Vagina (tissue), 2 donors: Measurements from ENCODE around the gene FXYD3. TPM values are rescaled to one million over a fixed set of nuclear protein-coding genes. Genes with fewer than 3 reads are reported as not detected.

Experiments used
- DNase-seq, 2 donors: peaks; one replicate each; pipeline ENCODE4 v3.0.0-alpha.2; 2017; ENCODE audit errors: extremely low spot score in 2 of 2
- H3K27ac ChIP-seq: fragments of 200-600 bp; sonication (generic); one replicate; pipeline ENCODE4 v1.5.1; 2019
- H3K27me3 ChIP-seq: fragments of 200-600 bp; sonication (generic); one replicate; pipeline ENCODE4 v1.5.1; 2019
- H3K36me3 ChIP-seq, 2 donors: fragments of 200-600 bp; sonication (generic); one replicate each; pipeline ENCODE4 v1.5.1; 2017 to 2019
- H3K4me1 ChIP-seq: fragments of 200-600 bp; sonication (generic); one replicate; pipeline ENCODE4 v1.5.1; 2019
- H3K4me3 ChIP-seq, 2 donors: fragments of 200-600 bp; sonication (generic); 1 replicate in 1 of 2; 2 replicates in 1 of 2; pipeline ENCODE4 v1.5.1; 2016 to 2019
- H3K9me3 ChIP-seq: fragments of 200-600 bp; sonication (generic); one replicate; pipeline ENCODE4 v1.5.1; 2019
- POLR2A ChIP-seq, 2 donors: fragments of 450-650 bp; IDR thresholded peaks; one replicate each; pipeline ENCODE4 v1.6.1; 2017; ENCODE audit warnings: antibody characterized with exemption in 2 of 2, mild to moderate bottlenecking in 2 of 2, moderate library complexity in 2 of 2
- POLR2AphosphoS5 ChIP-seq, 2 donors: sonication (generic); formaldehyde crosslinking; IDR thresholded peaks; one replicate each; pipeline ENCODE4 v1.9.0; 2017; ENCODE audit warnings: antibody characterized with exemption in 2 of 2, mild to moderate bottlenecking in 2 of 2, low read depth in 1 of 2; ENCODE audit not compliant: insufficient read depth in 1 of 2
- intact Hi-C: fragments of 100-400 bp; cut with DNase I; formaldehyde crosslinking; loops from one replicate; pipeline ENCODE4 v1.15.1; 2023
- total RNA-seq: library from RNA; depleted of rRNA; stranded (reverse); fragments of >200 nt; gene quantifications from one replicate; pipeline ENCODE4 v1.2.3, GENCODE V29; 2016
- TF ChIP-seq, protein P1 (sequence below), 3 experiments: fragments of 450-650 bp in 2 of 3; fragments of 200-600 bp in 1 of 3; sonication (generic) in 1 of 3; IDR thresholded peaks; one replicate each; pipeline ENCODE4 v1.5.1; 2017 to 2019; ENCODE audit warnings: antibody characterized with exemption in 3 of 3, mild to moderate bottlenecking in 2 of 3, moderate library complexity in 2 of 3

The FXYD3 gene
- total RNA-seq, 1 donor from 2014 or later = 788 TPM

DNA sequence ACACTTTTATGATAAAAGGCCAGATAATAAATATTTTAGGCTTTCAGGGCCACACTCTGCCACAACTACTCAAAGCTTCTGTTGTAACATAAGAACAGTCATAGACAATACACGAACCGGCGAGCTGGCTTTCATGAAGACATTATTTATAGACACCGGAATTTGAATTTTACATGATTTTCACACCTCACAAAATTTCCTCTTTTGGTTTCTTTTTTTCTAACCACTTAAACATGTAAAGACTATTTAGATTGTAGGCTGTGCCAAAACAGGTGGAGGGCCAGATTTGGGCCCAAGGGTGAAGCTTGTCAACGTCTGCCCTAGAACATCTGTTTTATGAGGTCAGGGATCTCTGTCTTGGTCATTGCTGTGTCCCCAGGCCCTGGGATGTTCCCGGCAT lies 29.7 kb upstream of the FXYD3 start:
- no peak for DNase-seq
- peaks cover 11% of the 10 kb centered on the region for H3K4me1 ChIP-seq
- TF ChIP-seq POLR2A (IDR thresholded peaks at IDR 0.05) (no peak), POLR2AphosphoS5 (IDR thresholded peaks at IDR 0.05; ENCODE audit: insufficient read depth in 1 of 2, low read depth in 1 of 2) (no peak)
- TF ChIP-seq, protein P1, sequence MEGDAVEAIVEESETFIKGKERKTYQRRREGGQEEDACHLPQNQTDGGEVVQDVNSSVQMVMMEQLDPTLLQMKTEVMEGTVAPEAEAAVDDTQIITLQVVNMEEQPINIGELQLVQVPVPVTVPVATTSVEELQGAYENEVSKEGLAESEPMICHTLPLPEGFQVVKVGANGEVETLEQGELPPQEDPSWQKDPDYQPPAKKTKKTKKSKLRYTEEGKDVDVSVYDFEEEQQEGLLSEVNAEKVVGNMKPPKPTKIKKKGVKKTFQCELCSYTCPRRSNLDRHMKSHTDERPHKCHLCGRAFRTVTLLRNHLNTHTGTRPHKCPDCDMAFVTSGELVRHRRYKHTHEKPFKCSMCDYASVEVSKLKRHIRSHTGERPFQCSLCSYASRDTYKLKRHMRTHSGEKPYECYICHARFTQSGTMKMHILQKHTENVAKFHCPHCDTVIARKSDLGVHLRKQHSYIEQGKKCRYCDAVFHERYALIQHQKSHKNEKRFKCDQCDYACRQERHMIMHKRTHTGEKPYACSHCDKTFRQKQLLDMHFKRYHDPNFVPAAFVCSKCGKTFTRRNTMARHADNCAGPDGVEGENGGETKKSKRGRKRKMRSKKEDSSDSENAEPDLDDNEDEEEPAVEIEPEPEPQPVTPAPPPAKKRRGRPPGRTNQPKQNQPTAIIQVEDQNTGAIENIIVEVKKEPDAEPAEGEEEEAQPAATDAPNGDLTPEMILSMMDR (IDR thresholded peaks at IDR 0.05) = no peak
- H3K27me3 ChIP-seq = no peaks in the 10 kb centered on the region
- H3K27ac ChIP-seq = no peak overlapping the region
- intact Hi-C loops = no loop called here
- H3K4me3 ChIP-seq = no peak overlapping the region
- H3K36me3 ChIP-seq = no peaks in the 10 kb centered on the region
- H3K9me3 ChIP-seq = no peaks in the 10 kb centered on the region

DNA sequence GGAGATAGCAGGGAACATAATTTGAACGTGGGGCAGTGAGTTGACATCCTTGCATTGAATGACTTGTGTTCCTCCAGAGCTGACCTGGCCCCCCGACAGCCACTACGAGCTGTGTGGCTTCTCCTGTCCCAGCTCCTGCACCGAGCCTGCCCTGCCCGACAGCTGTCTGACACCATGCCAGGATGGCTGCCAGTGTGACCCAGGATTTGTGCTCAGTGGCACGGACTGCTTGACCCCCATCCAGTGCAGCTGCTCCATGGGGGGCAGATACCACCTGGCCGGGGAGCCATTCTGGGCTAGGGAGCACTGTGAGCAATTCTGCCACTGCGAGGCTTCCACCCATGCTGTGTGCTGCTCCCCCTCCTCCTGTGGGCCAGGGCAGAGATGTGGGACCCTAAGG lies 29.2 kb upstream of the FXYD3 start:
- Histone ChIP-seq H3K4me3 (no peak overlapping the region), H3K27ac (no peak overlapping the region), H3K27me3 (no peaks in the 10 kb centered on the region), H3K9me3 (no peaks in the 10 kb centered on the region), H3K36me3 (no peaks in the 10 kb centered on the region), H3K4me1 (peaks cover 13% of the 10 kb centered on the region)
- intact Hi-C loops = no loop called here
- no peak for DNase-seq
- no peak for TF ChIP-seq POLR2A (IDR thresholded peaks at IDR 0.05)
- TF ChIP-seq, protein P1 (IDR thresholded peaks at IDR 0.05) = no peak
- no peak for TF ChIP-seq POLR2AphosphoS5 (IDR thresholded peaks at IDR 0.05; ENCODE audit: insufficient read depth in 1 of 2, low read depth in 1 of 2)

DNA sequence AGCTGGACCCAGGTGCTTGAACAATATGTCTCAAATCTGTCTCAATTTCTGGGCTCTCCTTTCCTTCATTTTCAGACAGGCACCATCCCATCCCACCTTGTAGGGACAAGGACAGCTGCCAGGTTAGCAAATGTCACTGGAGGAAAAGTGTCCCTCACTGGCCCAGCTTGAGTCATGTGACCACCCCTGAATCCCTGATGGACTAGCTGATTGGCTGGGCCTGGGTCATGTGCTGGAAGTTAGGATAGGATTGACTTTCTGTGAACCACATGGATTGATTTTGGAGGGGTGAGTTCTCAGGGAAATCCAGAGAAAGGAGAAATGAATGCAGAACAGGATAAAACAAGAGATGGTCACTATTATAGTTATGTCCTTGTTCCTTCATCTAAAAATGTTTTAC lies 28.2 kb upstream of the FXYD3 start:
- H3K36me3 ChIP-seq = no peaks in the 10 kb centered on the region
- H3K4me1 ChIP-seq = peaks cover 13% of the 10 kb centered on the region
- intact Hi-C loops = no loop called here
- no peak overlapping the region for H3K4me3 ChIP-seq
- TF ChIP-seq, protein P1 (IDR thresholded peaks at IDR 0.05) = no peak
- TF ChIP-seq POLR2A (IDR thresholded peaks at IDR 0.05) (no peak), POLR2AphosphoS5 (IDR thresholded peaks at IDR 0.05; ENCODE audit: insufficient read depth in 1 of 2, low read depth in 1 of 2) (no peak)
- H3K27me3 ChIP-seq = no peaks in the 10 kb centered on the region
- no peak for DNase-seq
- H3K9me3 ChIP-seq = no peaks in the 10 kb centered on the region
- H3K27ac ChIP-seq = no peak overlapping the region

DNA sequence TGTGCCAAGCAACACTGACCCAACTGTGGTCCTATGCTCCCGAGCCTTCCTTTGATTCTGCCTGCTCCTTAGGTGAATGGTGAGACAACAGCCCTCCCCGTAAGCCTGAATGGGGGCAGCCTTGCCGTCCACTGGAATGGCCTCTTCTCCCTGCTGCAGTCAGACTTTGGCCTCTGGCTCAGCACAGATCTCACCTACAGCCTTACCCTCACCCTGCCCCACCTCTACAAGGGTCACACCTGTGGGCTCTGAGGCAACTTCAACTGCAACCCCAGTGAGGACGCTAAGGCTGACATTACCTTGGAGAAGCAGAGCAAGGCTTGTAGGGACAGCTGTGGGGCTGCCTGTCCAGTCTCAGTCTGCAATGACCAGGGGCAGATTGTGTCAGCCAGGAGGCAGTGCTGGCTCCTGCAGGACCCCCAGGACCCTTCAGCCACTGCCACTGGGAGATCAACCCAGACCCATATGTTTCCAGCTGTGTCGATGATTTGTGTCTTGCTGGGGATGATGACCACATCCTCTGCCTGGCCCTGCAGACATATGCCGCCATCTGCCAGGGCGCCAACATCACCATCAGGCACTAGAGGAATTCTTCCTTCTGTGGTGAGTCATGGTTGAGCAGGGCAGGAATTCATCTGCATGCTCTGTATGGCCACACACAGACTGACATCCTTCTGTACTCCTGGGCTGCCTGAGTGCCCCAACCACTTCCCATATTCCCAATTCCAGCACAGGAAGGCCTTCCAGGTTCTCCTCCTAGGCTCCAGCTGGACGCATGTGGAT lies 27.3 kb upstream of the FXYD3 start:
- H3K4me1 ChIP-seq = peaks cover 13% of the 10 kb centered on the region
- TF ChIP-seq POLR2A (IDR thresholded peaks at IDR 0.05) = no peak
- TF ChIP-seq, protein P1 (IDR thresholded peaks at IDR 0.05) = no peak
- intact Hi-C loops = no loop called here
- no peak overlapping the region for H3K27ac ChIP-seq
- no peaks in the 10 kb centered on the region for H3K9me3 ChIP-seq
- no peaks in the 10 kb centered on the region for H3K36me3 ChIP-seq
- H3K27me3 ChIP-seq = no peaks in the 10 kb centered on the region
- no peak for DNase-seq
- no peak overlapping the region for H3K4me3 ChIP-seq

DNA sequence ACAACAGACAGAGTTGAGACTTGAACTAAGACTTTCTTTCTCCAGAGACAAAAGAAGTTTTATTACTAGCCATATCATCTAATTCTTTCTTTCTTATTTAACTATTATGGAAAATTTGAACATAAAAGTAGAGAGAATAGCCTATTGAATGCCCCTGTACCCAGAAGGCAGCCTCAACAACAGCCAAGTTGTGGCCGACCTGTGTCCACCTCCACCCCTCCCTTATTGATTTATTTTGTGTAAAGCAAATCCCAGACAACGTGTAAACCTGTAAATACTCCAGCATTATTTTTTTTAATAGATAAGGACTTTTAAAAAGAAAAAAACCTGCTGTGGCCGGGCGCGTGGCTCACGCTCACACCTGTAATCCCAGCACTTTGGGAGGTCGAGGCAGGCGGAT lies 26.1 kb upstream of the FXYD3 start:
- H3K27me3 ChIP-seq = no peaks in the 10 kb centered on the region
- no peak overlapping the region for H3K4me3 ChIP-seq
- H3K27ac ChIP-seq = no peak overlapping the region
- no peaks in the 10 kb centered on the region for H3K9me3 ChIP-seq
- DNase-seq = no peak
- intact Hi-C loops = no loop called here
- peaks cover 13% of the 10 kb centered on the region for H3K4me1 ChIP-seq
- H3K36me3 ChIP-seq = no peaks in the 10 kb centered on the region
- TF ChIP-seq, protein P1 (IDR thresholded peaks at IDR 0.05) = no peak
- TF ChIP-seq POLR2A (IDR thresholded peaks at IDR 0.05) = no peak
- no peak for TF ChIP-seq POLR2AphosphoS5 (IDR thresholded peaks at IDR 0.05; ENCODE audit: insufficient read depth in 1 of 2, low read depth in 1 of 2)
